LNCaP clone FGC (cell line): ENCODE results near the gene GRIK4.
"Not testable (repeated sequence)": the region's sequence is repeated elsewhere in the genome, so short reads cannot be mapped to it uniquely, and the experiment has no call there.

ENCODE experiments used
- DNase-seq: peaks from one replicate; pipeline ENCODE4 v3.0.0-alpha.2; 2011; ENCODE audit warnings: low read depth
- H3K4me3 ChIP-seq: 2 replicates; pipeline ENCODE4 v1.5.1; 2011; ENCODE audit warnings: mild to moderate bottlenecking, low read depth, low read length, control low read depth
- TF ChIP-seq, protein P1 (sequence below): IDR thresholded peaks from 2 replicates; pipeline ENCODE4 v1.5.1; 2012; ENCODE audit warnings: mild to moderate bottlenecking; ENCODE audit not compliant: control insufficient read depth, insufficient read depth; ENCODE audit errors: extremely low read depth

Gene GRIK4

DNA sequence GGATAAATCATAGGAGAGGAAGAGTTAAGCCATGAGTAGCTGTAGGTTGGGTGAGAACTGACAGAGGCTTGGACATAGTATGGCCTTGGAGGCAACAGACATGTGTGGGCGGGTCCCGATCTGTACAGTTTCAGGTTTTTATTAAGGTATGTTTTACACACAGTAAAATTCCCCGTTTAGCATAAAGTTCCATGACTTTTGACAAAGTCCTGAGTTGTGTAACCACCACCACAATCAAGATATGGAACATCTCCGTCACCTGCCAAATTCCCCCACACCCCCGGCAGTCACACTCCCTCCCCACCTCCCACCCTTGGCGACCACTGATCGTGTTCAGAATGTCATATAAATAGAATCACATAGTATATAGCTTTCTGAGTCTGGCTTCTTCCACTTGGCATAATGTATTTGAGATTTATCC is 68.1 kb downstream of the GRIK4 start:
- TF ChIP-seq, protein P1, sequence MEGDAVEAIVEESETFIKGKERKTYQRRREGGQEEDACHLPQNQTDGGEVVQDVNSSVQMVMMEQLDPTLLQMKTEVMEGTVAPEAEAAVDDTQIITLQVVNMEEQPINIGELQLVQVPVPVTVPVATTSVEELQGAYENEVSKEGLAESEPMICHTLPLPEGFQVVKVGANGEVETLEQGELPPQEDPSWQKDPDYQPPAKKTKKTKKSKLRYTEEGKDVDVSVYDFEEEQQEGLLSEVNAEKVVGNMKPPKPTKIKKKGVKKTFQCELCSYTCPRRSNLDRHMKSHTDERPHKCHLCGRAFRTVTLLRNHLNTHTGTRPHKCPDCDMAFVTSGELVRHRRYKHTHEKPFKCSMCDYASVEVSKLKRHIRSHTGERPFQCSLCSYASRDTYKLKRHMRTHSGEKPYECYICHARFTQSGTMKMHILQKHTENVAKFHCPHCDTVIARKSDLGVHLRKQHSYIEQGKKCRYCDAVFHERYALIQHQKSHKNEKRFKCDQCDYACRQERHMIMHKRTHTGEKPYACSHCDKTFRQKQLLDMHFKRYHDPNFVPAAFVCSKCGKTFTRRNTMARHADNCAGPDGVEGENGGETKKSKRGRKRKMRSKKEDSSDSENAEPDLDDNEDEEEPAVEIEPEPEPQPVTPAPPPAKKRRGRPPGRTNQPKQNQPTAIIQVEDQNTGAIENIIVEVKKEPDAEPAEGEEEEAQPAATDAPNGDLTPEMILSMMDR, result no peak
- DNase-seq, result no peak
- no peak overlapping the region for H3K4me3 ChIP-seq

DNA sequence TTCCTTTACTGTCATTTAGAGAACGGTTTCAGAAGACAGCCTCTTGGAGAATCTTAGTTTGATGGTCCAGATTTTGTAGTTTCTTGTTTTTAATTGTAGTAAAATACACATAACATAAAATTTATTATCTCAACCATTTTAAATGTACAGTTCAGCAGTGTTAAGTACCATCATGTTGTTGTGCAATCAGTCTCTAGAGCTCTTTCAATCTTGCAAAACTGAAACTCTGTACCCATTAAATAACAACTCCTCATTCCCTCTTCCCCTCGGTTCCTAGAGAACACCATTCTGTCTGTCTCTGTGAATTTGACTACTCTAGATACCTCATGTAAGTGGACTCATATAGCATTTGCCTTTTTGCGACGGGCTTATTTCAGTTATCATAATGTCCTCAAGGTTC is 69.8 kb downstream of the GRIK4 start:
- H3K4me3 ChIP-seq, result no peak overlapping the region
- DNase-seq, result no peak
- TF ChIP-seq, protein P1, result no peak

DNA sequence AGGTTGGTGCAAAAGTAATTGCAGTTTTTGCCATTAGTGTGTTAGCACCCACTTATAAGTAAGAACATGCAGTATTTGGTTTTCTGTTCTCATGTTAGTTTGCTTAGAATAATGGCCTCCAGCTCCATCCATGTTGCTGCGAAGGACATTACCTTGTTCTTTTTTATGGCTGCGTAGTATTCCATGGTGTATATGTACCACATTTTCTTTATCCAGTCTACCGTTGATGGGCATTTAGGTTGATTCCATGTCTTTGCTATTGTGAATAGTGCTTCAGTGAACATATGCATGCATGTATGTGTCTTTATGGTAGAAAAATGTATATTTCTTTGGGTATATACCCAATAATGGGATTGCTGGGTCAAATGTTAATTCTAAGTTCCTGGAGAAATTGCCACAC is 71.0 kb downstream of the GRIK4 start:
- not testable (repeated sequence) for H3K4me3 ChIP-seq, DNase-seq

DNA sequence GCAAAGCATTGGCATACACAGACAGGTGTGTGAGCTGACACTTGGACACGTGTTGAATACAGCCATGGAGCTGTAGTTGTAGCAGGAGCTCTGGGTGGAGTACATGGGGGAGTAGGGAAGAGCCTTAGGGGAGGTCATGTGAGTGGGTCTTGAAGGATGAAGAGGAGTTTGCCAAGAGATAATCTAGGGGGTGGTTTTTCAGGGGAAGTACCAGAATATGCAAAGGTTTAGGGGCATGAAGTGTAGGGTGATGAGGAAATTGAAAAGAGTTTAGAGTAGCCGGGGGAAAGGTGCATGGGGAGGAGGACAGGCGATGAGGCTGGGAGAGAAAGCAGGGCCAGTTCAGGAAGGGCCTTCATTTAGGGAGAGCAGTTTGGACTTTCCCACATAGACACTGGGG is 74.5 kb downstream of the GRIK4 start:
- H3K4me3 ChIP-seq, result no peak overlapping the region
- TF ChIP-seq, protein P1, result no peak
- no peak for DNase-seq

DNA sequence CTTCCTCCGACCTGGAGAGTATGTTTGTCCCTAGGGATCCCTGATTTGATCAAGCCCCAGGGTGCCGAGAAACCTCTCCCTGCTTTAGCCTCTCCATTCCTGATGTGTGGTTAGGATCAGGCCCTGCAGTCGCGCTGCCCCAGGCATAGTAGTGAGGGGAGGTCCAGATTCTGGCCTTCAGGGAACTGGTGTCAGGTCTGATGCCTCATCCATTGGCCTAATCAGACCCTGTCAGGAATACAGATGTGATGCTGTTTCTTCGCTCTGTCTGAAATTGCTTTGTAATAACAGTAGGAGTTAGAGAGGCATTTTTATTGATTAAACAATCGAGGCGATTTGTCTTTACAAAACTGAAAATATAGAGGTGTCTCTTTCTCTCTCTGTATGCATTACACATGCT is 75.2 kb downstream of the GRIK4 start:
- H3K4me3 ChIP-seq, result no peak overlapping the region
- TF ChIP-seq, protein P1, result no peak
- DNase-seq, result no peak

DNA sequence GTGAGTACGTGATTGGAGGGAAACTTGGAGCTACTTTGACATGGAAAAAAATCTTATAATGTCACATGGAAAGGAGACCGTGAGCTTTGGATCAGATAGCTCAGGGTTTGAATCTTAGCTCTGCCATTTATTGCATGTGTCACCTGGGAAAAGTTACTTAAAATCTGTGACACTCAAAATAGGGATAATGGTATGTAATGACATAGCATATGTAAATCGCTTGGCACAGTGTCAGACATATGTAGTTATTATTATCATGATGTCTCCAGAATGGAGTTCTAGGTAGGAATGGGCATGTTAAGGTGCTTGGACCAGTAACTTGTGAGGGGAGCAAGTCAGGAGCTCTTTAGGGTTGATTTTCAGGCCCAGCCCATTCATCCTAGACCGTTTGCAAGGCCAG is 75.8 kb downstream of the GRIK4 start:
- DNase-seq, result no peak
- H3K4me3 ChIP-seq, result no peak overlapping the region
- TF ChIP-seq, protein P1, result no peak

DNA sequence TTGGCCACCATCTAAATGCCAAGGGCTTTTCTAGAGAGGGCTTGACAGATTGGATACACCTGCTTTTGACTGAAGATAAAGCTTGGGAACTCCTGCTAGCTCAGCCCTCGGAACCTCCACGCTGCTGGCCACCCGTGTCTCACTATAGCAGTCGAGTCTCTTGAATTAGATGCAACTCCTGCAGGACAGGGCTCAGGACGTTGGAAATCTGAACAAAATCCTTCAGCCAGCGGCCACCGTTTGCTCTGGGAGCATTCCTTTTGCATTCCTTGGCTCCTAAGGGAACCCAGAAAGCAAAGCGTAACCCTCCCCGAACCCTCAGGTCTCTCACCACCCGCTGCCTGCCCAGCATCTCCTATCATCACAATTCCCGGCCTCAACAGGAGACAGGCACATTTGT is 77.8 kb downstream of the GRIK4 start:
- no peak for DNase-seq
- TF ChIP-seq, protein P1, result no peak
- no peak overlapping the region for H3K4me3 ChIP-seq
